ENCODE data around the gene EREG.

Gene EREG

DNA sequence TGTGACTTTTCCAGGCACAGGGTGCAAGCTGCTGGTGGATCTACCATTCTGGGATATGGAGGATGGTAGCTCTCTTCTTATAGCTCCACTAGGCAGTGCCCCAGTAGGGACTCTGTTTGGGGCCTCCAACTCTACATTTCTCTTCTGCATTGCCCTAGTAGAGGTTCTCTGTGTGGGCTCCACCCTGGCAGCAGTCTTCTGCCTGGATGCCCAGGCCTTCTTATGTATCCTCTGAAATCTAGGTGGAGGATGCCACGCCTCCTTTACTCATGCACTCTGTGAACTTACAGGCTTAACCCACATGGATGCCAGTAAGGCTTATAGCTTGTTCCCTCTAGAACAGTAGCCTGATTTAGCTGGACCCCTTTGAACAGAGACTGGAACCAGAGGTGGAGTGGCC lies 20.9 kb upstream of the EREG start:
- no peak for DNase-seq (ENCODE audit: low spot score)

- DNase-seq (ENCODE audit: low spot score), result no peak
Measured at GRCh38 chr4:74353858-74354257, 11.1 kb upstream of the EREG start.

DNA sequence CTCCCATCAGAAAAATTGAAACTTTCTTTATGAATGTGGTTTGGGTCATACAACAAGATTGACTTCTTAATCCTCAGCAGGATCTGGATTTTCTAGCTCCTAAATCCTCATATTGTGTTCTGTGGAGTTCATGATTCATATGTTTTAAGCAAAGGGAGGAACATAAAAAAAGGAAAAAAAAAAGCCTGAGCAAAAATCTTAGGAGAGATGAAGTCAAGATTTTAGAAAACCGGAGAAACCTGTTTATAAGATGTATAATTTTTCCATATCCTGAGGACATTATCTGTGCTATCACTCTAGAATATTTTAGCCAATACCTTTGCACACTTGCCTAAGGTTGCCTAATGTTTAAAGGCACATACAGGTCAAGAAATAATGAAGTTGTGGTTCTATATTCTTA lies 7.0 kb upstream of the EREG start:
- DNase-seq (ENCODE audit: low spot score), result no peak

GRCh38 chr4:74361671-74362070 lies 3.3 kb upstream of the EREG start:
- no peak for DNase-seq (ENCODE audit: low spot score)

GRCh38 chr4:74362347-74362746 lies 2.6 kb upstream of the EREG start:
- no peak for DNase-seq (ENCODE audit: low spot score)

- DNase-seq (ENCODE audit: low spot score), result no peak
Measured at GRCh38 chr4:74364256-74364651, 691 bp upstream of the EREG start.

DNA sequence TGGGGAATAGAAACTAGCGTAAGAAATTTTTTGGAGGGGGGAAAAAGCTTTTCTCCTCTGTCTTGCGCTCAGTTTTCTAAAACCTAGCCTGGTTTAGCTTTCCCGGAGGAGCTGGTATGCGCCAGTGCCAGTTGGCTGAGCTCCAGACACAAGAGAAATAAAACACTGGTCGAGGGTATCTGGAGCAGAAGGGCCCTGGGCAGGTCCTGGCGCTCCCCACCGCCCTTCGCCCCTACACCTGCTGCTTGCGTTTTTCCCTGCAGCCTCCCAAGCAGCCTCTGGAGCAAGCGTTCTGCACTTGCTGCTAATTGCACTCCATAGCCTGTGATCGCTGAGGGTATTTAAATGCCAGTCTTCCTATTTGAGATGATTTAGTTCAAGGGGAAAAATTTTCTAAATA lies 816 bp downstream of the EREG start:
- DNase-seq (ENCODE audit: low spot score), result no peak

DNA sequence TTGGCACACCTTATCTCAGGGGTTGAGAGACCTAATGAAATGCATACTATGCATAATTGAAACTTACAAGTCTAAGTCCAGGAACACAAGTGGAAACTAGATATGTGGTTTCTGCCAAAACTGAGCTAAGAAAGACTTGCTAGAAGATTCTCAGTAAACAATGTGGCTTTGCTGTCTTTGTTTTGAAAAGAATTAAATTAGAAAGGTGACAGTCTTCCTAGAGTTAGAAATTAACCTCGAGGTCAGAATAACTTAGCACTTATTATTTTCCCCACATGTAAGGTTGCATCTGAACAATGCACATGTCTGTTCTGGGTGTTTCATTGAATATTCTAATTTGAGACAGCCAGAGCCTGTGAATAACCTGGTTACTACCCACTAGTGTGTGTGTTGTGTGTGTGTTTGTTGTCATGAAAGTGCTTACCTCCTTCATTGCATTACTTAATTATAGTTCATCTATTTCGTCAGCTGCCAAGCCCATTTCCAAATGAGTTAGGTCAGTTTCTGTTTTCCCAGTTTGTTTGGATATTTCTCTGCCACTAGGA lies 1.5 kb downstream of the EREG start:
- no peak for DNase-seq (ENCODE audit: low spot score)

DNA sequence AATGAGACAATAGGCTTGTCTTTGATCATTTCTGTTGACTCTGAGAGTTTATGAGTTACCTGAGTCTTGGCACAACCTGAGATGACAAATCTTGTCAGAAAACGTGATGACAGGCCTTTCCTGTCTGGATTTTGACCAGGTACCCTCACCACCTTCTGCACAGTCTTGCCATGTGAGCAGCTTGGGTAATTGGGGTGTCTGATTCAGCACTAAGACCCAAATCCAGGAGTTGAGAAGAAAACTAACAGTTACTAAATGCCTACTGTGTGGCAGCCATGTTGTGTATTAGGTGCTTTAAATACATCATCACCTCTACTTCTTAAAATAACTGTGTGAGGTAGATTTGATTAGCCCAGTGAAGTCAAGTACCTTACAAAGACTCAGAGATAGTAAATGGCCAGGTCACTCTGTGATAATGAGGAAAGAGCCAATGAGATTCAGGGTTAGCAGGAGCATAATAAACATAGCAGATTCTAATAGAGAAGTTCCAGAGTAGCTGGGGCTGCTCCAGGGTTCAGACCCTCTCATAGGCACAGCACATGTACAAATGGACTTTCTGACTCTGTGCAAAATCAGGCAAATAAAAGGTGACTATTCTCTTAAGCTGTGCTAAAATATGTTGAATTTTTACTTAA lies 2.8 kb downstream of the EREG start:
- DNase-seq (ENCODE audit: low spot score), result no peak

DNA sequence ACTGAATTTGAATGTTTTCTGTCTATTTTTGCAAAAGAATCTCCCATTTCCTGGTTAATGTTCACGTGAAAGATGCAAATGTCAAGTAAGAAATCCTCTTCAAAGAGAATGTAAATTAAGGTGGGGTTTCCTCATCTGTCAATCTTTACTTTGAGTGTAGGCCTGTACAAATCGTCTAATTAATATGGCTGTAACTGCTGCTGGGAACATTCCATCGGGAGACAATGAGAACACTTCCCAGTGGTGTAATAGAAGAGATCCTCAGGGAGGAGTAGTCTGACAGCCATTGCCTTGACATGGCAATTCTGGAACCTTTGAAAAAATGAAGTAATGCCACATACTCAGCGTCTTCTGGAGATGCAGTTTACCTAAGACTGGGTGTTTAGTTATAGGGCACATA lies 3.7 kb downstream of the EREG start:
- DNase-seq (ENCODE audit: low spot score), result no peak

GRCh38 chr4:74369855-74370254 lies 4.9 kb downstream of the EREG start:
- DNase-seq (ENCODE audit: low spot score), result no peak

DNA sequence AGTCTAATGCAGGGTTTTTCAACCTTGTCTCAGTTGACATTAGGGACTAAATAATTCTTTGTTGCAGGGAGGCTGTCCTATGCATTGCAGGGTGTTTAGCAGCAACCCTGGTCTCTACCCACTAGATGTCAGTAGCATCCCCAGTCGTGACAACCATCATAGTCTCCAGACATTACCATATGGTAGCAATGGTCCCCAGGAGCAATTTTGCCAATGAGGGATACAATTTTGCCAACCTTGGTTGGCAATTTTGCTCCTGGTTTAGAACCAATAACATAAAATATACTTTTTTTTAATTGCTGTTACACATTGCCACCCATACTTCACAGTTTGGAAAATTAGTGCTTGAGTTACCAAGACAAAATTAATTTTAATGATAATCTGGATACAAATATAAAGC lies 6.0 kb downstream of the EREG start:
- no peak for DNase-seq (ENCODE audit: low spot score)

- no peak for DNase-seq (ENCODE audit: low spot score)
Measured at GRCh38 chr4:74374128-74374527, 9.2 kb downstream of the EREG start.

DNA sequence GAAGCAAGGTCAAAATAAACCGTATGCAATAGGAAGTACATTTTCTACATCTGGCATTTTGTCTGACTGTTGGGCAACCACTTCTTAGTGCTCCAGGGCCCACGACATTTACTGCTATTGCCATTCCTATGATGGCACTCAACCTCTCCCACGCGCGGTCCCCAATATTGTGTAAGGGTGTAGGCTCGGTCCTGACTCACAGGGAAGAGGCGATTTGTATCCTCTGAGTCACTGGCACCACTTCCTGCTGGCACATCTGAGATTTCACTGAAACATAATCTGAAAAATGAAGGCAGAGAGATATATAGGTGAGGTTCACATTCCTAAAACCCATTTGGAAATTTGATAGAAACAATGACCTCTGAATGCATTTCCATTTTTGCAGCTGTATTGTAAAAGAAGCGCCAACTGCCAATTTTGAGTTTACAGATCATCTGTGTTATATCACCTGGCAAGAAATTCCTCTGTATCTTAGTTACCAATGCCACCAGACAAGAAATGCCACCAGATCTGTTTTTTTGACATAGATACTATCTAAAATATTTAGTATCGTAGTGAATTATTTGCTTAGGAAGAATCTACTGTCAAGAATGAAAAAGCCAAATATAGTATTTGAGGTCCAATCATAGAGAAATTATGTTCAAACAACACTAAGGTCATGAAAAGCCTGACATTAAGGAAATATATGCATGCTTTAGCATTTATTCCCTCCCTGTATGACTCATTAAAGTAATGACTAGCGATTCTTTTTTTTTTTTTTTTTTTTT lies 9.8 kb downstream of the EREG start:
- no peak for DNase-seq (ENCODE audit: low spot score)

GRCh38 chr4:74375824-74376426 lies 11.0 kb downstream of the EREG start:
- DNase-seq (ENCODE audit: low spot score), result no peak

- DNase-seq (ENCODE audit: low spot score), result no peak
Measured at GRCh38 chr4:74376888-74377483, 12.0 kb downstream of the EREG start.

DNA sequence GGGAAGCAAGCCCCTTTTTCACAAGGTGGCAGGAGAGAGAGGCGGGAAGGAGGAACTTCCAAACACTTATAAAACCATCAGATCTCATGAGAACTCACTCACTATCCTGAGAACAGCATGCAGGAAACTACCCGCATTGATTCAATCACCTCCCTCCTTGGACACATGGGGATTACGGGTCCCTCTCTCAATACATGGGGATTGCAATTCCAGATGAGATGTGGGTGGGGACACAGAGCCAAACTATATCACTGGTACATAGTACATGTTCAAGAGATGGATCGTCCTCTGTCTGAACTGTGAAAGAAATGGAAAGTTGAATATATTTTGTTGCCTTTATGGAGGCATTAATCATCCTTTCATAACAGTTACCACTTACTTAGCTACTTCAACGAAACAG lies 12.8 kb downstream of the EREG start:
- no peak for DNase-seq (ENCODE audit: low spot score)

GRCh38 chr4:74378573-74378972 lies 13.6 kb downstream of the EREG start:
- no peak for DNase-seq (ENCODE audit: low spot score)

DNA sequence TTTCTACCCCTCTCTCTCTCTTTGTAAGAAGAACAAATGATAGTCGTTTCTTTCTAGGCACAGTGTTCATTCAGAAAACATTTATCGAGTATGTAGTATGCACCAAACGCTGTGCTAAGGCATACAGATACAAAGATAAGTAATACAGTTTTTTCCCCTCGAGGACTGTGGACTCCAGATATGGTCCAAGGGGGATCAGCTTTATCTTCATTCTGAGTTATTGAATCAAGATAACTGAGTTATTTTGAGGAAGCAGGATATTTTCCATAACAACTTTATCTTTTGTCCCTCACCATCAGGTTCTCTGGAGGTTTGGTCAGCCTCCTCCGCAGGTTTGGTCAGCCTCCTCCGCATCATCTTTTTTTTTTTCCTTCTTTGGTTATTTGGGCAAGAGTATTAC lies 15.0 kb downstream of the EREG start:
- DNase-seq (ENCODE audit: low spot score), result no peak

DNA sequence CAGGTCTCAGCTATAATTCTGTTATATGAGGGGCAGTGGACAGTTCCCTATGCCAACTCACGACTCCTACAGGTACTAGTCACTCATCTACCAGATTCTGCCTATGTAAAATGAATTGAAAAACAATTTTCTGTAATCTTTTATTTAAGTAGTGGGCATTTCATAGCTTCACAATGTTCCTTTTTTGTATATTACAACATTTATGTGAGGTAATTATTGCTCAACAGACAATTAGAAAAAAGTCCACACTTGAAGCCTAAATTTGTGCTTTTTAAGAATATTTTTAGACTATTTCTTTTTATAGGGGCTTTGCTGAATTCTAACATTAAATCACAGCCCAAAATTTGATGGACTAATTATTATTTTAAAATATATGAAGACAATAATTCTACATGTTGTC lies 20.4 kb downstream of the EREG start:
- DNase-seq (ENCODE audit: low spot score), result no peak

- DNase-seq (ENCODE audit: low spot score), result no peak
Measured at GRCh38 chr4:74386159-74386558, 21.2 kb downstream of the EREG start.

- DNase-seq (ENCODE audit: low spot score), result no peak
Measured at GRCh38 chr4:74387790-74388189, 22.8 kb downstream of the EREG start.

DNA sequence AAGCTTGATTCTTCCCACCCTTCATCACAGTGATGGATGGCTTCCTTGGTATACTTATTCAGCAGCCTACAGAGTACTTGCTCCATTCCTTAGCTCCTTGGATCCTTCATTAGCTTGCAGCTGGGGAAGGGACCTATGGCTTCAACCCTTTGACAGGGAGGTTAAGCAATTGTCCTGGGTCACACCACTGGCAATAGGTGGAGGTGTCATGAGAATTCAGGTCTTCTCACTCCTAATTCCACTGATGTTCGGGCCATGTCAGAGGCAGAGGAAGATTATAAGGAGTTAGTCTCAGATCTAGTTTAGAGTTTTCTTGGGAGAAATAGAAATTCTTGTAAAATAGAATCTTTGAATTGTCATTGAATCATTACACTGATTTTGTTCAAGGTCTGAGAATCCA lies 24.5 kb downstream of the EREG start:
- no peak for DNase-seq (ENCODE audit: low spot score)
